Endothelial cell of umbilical vein (primary cell): ENCODE data around the gene ATXN1. TPM values are rescaled to one million over a fixed set of nuclear protein-coding genes. Genes with fewer than 3 reads are reported as not detected.

ENCODE experiments used
- BruUV-seq: library from RNA; stranded (reverse); fragments of 400-500 nt; replicated peaks from 2 replicates; lab custom pipeline; 2021; lab: Mats Ljungman, UMichigan
- CTCF ChIA-PET: fragments of 300-600, 350-600 bp; sonication (Branson Sonifier 250); formaldehyde crosslinking; loops from one replicate; lab custom pipeline; 2021; ENCODE audit warnings: antibody characterized with exemption, inconsistent platforms; lab: Charles Lee
- POLR2A ChIA-PET: fragments of 300-600, 350-600 bp; sonication (Branson Sonifier 250); formaldehyde crosslinking; loops from one replicate; lab custom pipeline; 2021; ENCODE audit warnings: antibody characterized with exemption, inconsistent platforms; lab: Charles Lee
- DNase-seq: peaks from one replicate; pipeline ENCODE4 v3.0.0-alpha.2; 2011; ENCODE audit warnings: low read depth, low spot score
- FAIRE-seq: peaks from 2 replicates; lab custom pipeline; 2011; peaks lifted over from hg19 to GRCh38; lab: Jason Lieb, UNC
- H2AFZ ChIP-seq: 2 replicates; pipeline ENCODE4 v1.6.0; 2012; ENCODE audit warnings: low read depth, low read length, control low read depth, inconsistent platforms
- H3K27ac ChIP-seq: 2 replicates; pipeline ENCODE4 v1.5.1; 2011; ENCODE audit warnings: low read depth, mild to moderate bottlenecking, control low read depth, low read length, moderate library complexity; ENCODE audit not compliant: insufficient read depth
- H3K27me3 ChIP-seq, 2 experiments: 2 replicates each; pipeline versions ENCODE4 v1.6.0 to v1.6.1; 2011; ENCODE audit warnings: low read length in 2 of 2, mixed read lengths in 1 of 2; ENCODE audit not compliant: control insufficient read depth in 2 of 2, insufficient read depth in 2 of 2
- H3K36me3 ChIP-seq, 2 experiments: 2 replicates in 1 of 2; 3 replicates in 1 of 2; pipeline ENCODE4 v1.5.1; 2011; ENCODE audit warnings: low read length in 2 of 2, mild to moderate bottlenecking in 1 of 2, moderate library complexity in 1 of 2; ENCODE audit not compliant: control insufficient read depth in 2 of 2, insufficient read depth in 2 of 2; ENCODE audit errors: extremely low read depth in 1 of 2
- H3K4me1 ChIP-seq: 3 replicates; pipeline ENCODE4 v1.5.1; 2011; ENCODE audit warnings: mild to moderate bottlenecking, low read length; ENCODE audit not compliant: control insufficient read depth, insufficient read depth; ENCODE audit errors: extremely low read depth
- H3K4me2 ChIP-seq: 2 replicates; pipeline ENCODE4 v1.6.1; 2011; ENCODE audit warnings: low read length, control low read depth, mixed read lengths; ENCODE audit not compliant: insufficient read depth
- H3K4me3 ChIP-seq, 3 experiments: fragments of 200-600 bp in 1 of 3; sonication (generic), shearing (Covaris generic) in 1 of 3; replicated peaks in 1 of 3; 2 replicates each; pipeline ENCODE4 v1.5.1; 2011 to 2016; ENCODE audit warnings: control low read depth in 3 of 3, low read length in 3 of 3, mild to moderate bottlenecking in 2 of 3, inconsistent platforms in 1 of 3, low read depth in 1 of 3, moderate library complexity in 1 of 3; ENCODE audit not compliant: insufficient read depth in 1 of 3
- H3K79me2 ChIP-seq: 2 replicates; pipeline ENCODE4 v1.6.0; 2012; ENCODE audit warnings: low read length, inconsistent platforms; ENCODE audit not compliant: control insufficient read depth, insufficient read depth
- H3K9ac ChIP-seq: replicated peaks from 2 replicates; pipeline ENCODE3; 2011; ENCODE audit warnings: low read length, control low read depth; ENCODE audit not compliant: insufficient read depth; ENCODE audit errors: extremely low read depth
- H3K9me1 ChIP-seq: replicated peaks from 3 replicates; pipeline ENCODE4 v1.6.0; 2011; ENCODE audit warnings: mild to moderate bottlenecking, low read length; ENCODE audit not compliant: control insufficient read depth, insufficient read depth; ENCODE audit errors: extremely low read depth
- H3K9me3 ChIP-seq: replicated peaks from 2 replicates; pipeline ENCODE4 v1.5.1; 2012; ENCODE audit warnings: low read length, inconsistent platforms; ENCODE audit not compliant: control insufficient read depth, insufficient read depth
- H4K20me1 ChIP-seq: replicated peaks from 2 replicates; pipeline ENCODE3; 2011; ENCODE audit warnings: mild to moderate bottlenecking, low read length; ENCODE audit not compliant: control insufficient read depth, insufficient read depth; ENCODE audit errors: extremely low read depth
- EZH2 ChIP-seq: IDR thresholded peaks from 2 replicates; pipeline ENCODE4 v1.6.1; 2012; ENCODE audit warnings: borderline replicate concordance, low read depth, mild to moderate bottlenecking, moderate library complexity, low read length, inconsistent platforms; ENCODE audit not compliant: severe bottlenecking
- FOS ChIP-seq: IDR thresholded peaks from 2 replicates; pipeline ENCODE4 v1.6.1; 2011; ENCODE audit warnings: mild to moderate bottlenecking, low read length, moderate library complexity, borderline replicate concordance; ENCODE audit not compliant: insufficient read depth
- GATA2 ChIP-seq: IDR thresholded peaks from 2 replicates; pipeline ENCODE4 v1.7.0; 2011; ENCODE audit warnings: low read depth, mild to moderate bottlenecking, moderate library complexity, mixed read lengths, low read length; ENCODE audit not compliant: insufficient read length, insufficient read depth
- JUN ChIP-seq: IDR thresholded peaks from 2 replicates; pipeline ENCODE4 v1.6.1; 2011; ENCODE audit warnings: borderline replicate concordance, low read depth; ENCODE audit not compliant: insufficient read length, insufficient read depth
- MYC ChIP-seq: IDR thresholded peaks from one replicate; pipeline ENCODE4 v1.6.1; 2011; ENCODE audit warnings: mild to moderate bottlenecking, low read depth, low read length
- POLR2A ChIP-seq: IDR thresholded peaks from 2 replicates; pipeline ENCODE4 v1.6.1; 2012; ENCODE audit warnings: low read depth, mild to moderate bottlenecking, control low read depth, low read length
- POLR2AphosphoS5 ChIP-seq: IDR thresholded peaks from 2 replicates; pipeline ENCODE4 v1.6.1; 2012; ENCODE audit warnings: low read depth, mild to moderate bottlenecking, control low read depth, low read length, moderate library complexity; ENCODE audit not compliant: insufficient read depth
- dilution Hi-C: fragments of 300-500 bp; cut with MboI; formaldehyde crosslinking; loops from one replicate; pipeline ENCODE4 v1.15.0; 2019; ENCODE audit warnings: low sequenced_read_pairs; ENCODE audit not compliant: extremely low pct_ligation_motif_present
- intact Hi-C: fragments of 100-400 bp; cut with micrococcal nuclease; formaldehyde crosslinking; loops from one replicate; pipeline ENCODE4 v1.10.0; 2022
- polyA plus RNA-seq, 4 experiments: library from polyadenylated mRNA; depleted of rRNA in 3 of 4; stranded (reverse) in 3 of 4; unstranded in 1 of 4; fragments of >200 nt; gene quantifications; 2 replicates each; pipeline versions ENCODE4 v1.2.1 to v1.2.3, GENCODE V29; 2011 to 2012; ENCODE audit warnings: missing spikeins in 1 of 4
- total RNA-seq: library from RNA; stranded (reverse); gene quantifications from 2 replicates; pipeline ENCODE4 v1.2.3, GENCODE V29; 2021
- TF ChIP-seq, protein P1 (sequence below), 2 donors: IDR thresholded peaks; 1 replicate in 1 of 2; 2 replicates in 1 of 2; pipeline ENCODE4 v1.5.1; 2011; ENCODE audit warnings: low read length in 2 of 2, mild to moderate bottlenecking in 2 of 2, moderate library complexity in 2 of 2, control low read depth in 1 of 2, inconsistent platforms in 1 of 2, low read depth in 1 of 2; ENCODE audit not compliant: insufficient read depth in 1 of 2; ENCODE audit errors: extremely low read depth in 1 of 2
- TF ChIP-seq, protein P2 (sequence below): IDR thresholded peaks from 2 replicates; pipeline ENCODE4 v1.6.1; 2011; ENCODE audit not compliant: insufficient read depth, insufficient read length

Gene ATXN1
- total and polyA plus RNA-seq, 2 donors (not counting 3 experiments of a cell fraction or from before 2014, with no cell fraction given) = 16.4 to 33.0 TPM

DNA sequence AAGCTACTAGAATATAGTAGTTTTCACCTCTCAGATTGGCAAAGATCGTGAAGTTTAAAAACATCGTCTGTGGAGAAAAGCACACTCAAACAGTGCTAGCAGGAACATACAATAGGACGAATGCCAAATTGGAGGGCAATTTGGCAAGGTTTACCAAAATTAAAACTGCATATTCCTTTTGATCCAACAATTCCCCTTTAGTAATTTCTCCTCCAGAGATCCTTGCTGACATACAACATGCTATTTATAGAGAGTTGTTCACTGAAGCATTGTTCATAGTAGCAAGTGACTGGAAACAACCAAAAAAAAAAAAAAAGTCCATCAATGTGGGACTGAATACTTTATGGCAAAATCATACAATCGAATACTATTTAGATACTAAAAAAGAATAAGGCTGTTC is 202.2 kb downstream of the ATXN1 start:
- TF ChIP-seq JUN = no peak
- TF ChIP-seq FOS = no peak
- no peak for TF ChIP-seq MYC
- no peak for TF ChIP-seq GATA2
- TF ChIP-seq, protein P1, sequence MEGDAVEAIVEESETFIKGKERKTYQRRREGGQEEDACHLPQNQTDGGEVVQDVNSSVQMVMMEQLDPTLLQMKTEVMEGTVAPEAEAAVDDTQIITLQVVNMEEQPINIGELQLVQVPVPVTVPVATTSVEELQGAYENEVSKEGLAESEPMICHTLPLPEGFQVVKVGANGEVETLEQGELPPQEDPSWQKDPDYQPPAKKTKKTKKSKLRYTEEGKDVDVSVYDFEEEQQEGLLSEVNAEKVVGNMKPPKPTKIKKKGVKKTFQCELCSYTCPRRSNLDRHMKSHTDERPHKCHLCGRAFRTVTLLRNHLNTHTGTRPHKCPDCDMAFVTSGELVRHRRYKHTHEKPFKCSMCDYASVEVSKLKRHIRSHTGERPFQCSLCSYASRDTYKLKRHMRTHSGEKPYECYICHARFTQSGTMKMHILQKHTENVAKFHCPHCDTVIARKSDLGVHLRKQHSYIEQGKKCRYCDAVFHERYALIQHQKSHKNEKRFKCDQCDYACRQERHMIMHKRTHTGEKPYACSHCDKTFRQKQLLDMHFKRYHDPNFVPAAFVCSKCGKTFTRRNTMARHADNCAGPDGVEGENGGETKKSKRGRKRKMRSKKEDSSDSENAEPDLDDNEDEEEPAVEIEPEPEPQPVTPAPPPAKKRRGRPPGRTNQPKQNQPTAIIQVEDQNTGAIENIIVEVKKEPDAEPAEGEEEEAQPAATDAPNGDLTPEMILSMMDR (IDR thresholded peaks at IDR 0.05; ENCODE audit: extremely low read depth in 1 of 2, insufficient read depth in 1 of 2, low read depth in 1 of 2, low read length in 2 of 2) = no peak
- TF ChIP-seq, protein P2, sequence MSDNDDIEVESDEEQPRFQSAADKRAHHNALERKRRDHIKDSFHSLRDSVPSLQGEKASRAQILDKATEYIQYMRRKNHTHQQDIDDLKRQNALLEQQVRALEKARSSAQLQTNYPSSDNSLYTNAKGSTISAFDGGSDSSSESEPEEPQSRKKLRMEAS = no peak
- TF ChIP-seq POLR2A = no peak
- no peak for TF ChIP-seq POLR2AphosphoS5
- TF ChIP-seq EZH2 = no peak
- dilution Hi-C loops = no loop called here
- CTCF ChIA-PET = interaction anchor here (2.7 kb wide), 1 partner anchor 204 kb away, joined by 8 read pairs; no protein-coding TSS in a partner anchor

More for the DNA sequence above, 202.2 kb downstream of the ATXN1 start:
- Histone ChIP-seq H3K9me1 (no peaks in the 10 kb centered on the region), H3K9ac (no peak overlapping the region), H3K4me1 (no peaks in the 10 kb centered on the region), H3K27ac (no peak overlapping the region), H3K79me2 (no peaks in the 10 kb centered on the region), H3K9me3 (no peaks in the 10 kb centered on the region), H3K4me2 (no peak overlapping the region), H3K36me3 (no peaks in the 10 kb centered on the region), H2AFZ (no peak overlapping the region), H4K20me1 (no peaks in the 10 kb centered on the region), H3K27me3 (no peaks in the 10 kb centered on the region), H3K4me3 (no peak overlapping the region)
- no peak for FAIRE-seq
- no peak for DNase-seq
- intact Hi-C loops = no loop called here
- POLR2A ChIA-PET = no interaction called here
- BruUV-seq = no TSS peak
